CD1c-positive myeloid dendritic cell (primary cell): ENCODE results near the gene PTPN9.
"Not testable (repeated sequence)": the region's sequence is repeated elsewhere in the genome, so short reads cannot be mapped to it uniquely, and the experiment has no call there.

ENCODE experiments used
- DNase-seq: peaks from one replicate; pipeline ENCODE4 v3.0.0-alpha.2; 2016; ENCODE audit errors: extremely low spot score

The PTPN9 gene

GRCh38 chr15:75582943-75583342, 3.8 kb upstream of the PTPN9 start:
- DNase-seq = not testable (repeated sequence)

GRCh38 chr15:75578173-75578947, 755 bp downstream of the PTPN9 start:
- peak; percentile 69 for DNase-seq

- DNase-seq = peak; percentile 35
Observed at GRCh38 chr15:75577401-75578172, 1.5 kb downstream of the PTPN9 start.

- no peak for DNase-seq
Observed at GRCh38 chr15:75573648-75574384, 5.3 kb downstream of the PTPN9 start.

- peak; percentile 41 for DNase-seq
Observed at GRCh38 chr15:75570126-75570845, 8.8 kb downstream of the PTPN9 start.

GRCh38 chr15:75565062-75565970, 13.8 kb downstream of the PTPN9 start:
- no peak for DNase-seq

GRCh38 chr15:75561888-75562287, 17.2 kb downstream of the PTPN9 start:
- no peak for DNase-seq

GRCh38 chr15:75559360-75559759, 19.8 kb downstream of the PTPN9 start:
- DNase-seq = not testable (repeated sequence)

GRCh38 chr15:75558955-75559354, 20.2 kb downstream of the PTPN9 start:
- DNase-seq = not testable (repeated sequence)

- DNase-seq = no peak
Observed at GRCh38 chr15:75554717-75555116, 24.4 kb downstream of the PTPN9 start.

- no peak for DNase-seq
Observed at GRCh38 chr15:75553659-75554058, 25.5 kb downstream of the PTPN9 start.

GRCh38 chr15:75551091-75551490, 28.0 kb downstream of the PTPN9 start:
- DNase-seq = peak; percentile 85

- no peak for DNase-seq
Observed at GRCh38 chr15:75545064-75545463, 34.1 kb downstream of the PTPN9 start.

GRCh38 chr15:75544359-75544758, 34.8 kb downstream of the PTPN9 start:
- DNase-seq = no peak

GRCh38 chr15:75542949-75543545, 36.1 kb downstream of the PTPN9 start:
- DNase-seq = not testable (repeated sequence)

GRCh38 chr15:75542386-75542797, 36.7 kb downstream of the PTPN9 start:
- no peak for DNase-seq

GRCh38 chr15:75538376-75538775, 40.7 kb downstream of the PTPN9 start:
- no peak for DNase-seq

- DNase-seq = no peak
Observed at GRCh38 chr15:75533945-75534344, 45.2 kb downstream of the PTPN9 start.

GRCh38 chr15:75532413-75533250, 46.5 kb downstream of the PTPN9 start:
- peak; percentile 61 for DNase-seq
